Fibroblast of villous mesenchyme (primary cell): Measurements from ENCODE around the gene SYN1. TPM values are rescaled to one million over a fixed set of nuclear protein-coding genes. Genes with fewer than 3 reads are reported as not detected.

ENCODE experiments used
- DNase-seq: peaks from one replicate; pipeline ENCODE4 v3.0.0-alpha.2; 2010; ENCODE audit warnings: low read depth
- H3K4me3 ChIP-seq: 2 replicates; pipeline ENCODE4 v1.5.1; 2011; ENCODE audit warnings: low read depth, mild to moderate bottlenecking, low read length
- CTCF ChIP-seq: IDR thresholded peaks from 2 replicates; pipeline ENCODE4 v1.5.1; 2012; ENCODE audit warnings: low read depth, mild to moderate bottlenecking, low read length; ENCODE audit not compliant: insufficient read depth
- total RNA-seq: library from RNA; depleted of rRNA; stranded (reverse); fragments of >200 nt; gene quantifications from 2 replicates; pipeline ENCODE4 v1.2.3, GENCODE V29; 2012

SYN1 gene
- total RNA-seq, 1 donor, result not detected

- DNase-seq, result no peak
- peak overlapping the region; percentile 71 for H3K4me3 ChIP-seq
- no peak for TF ChIP-seq CTCF
These were observed 38.6 kb upstream of the SYN1 start for GRCh38 chrX:47658301-47658683.

- no peak for TF ChIP-seq CTCF
- peak overlapping the region; percentile 51 for H3K4me3 ChIP-seq
- no peak for DNase-seq
These were observed 31.6 kb upstream of the SYN1 start for GRCh38 chrX:47651043-47651905.

GRCh38 chrX:47650164-47651042 is 30.7 kb upstream of the SYN1 start, which contains the start of gene ELK1:
TSS of gene ELK1 (minus strand) at chrX:47650563. CDS start at chrX:47641441, 9,122 bp downstream.
- TF ChIP-seq CTCF, result no peak
- peak; percentile 99 for DNase-seq
- peak within 1 kb of the TSS; percentile 74 for H3K4me3 ChIP-seq

GRCh38 chrX:47649781-47650163 is 30.1 kb upstream of the SYN1 start:
- TF ChIP-seq CTCF, result no peak
- peak overlapping the region; percentile 74 for H3K4me3 ChIP-seq
- DNase-seq, result no peak

- peak overlapping the region; percentile 74 for H3K4me3 ChIP-seq
- no peak for TF ChIP-seq CTCF
- DNase-seq, result no peak
These were observed 29.6 kb upstream of the SYN1 start for GRCh38 chrX:47649271-47649670.

GRCh38 chrX:47648376-47648775 is 28.7 kb upstream of the SYN1 start:
- DNase-seq, result peak; percentile 30
- H3K4me3 ChIP-seq, result no peak overlapping the region

More at GRCh38 chrX:47648376-47648775, 28.7 kb upstream of the SYN1 start:
- TF ChIP-seq CTCF, result no peak
